ENCODE data around the gene MYH7. TPM values are rescaled to one million over a fixed set of nuclear protein-coding genes. Genes with fewer than 3 reads are reported as not detected.
"Not testable (repeated sequence)": the region's sequence is repeated elsewhere in the genome, so short reads cannot be mapped to it uniquely, and the experiment has no call there.

Gene MYH7
- total RNA-seq, 1 experiment from 2014 or later = not detected

GRCh38 chr14:23403139-23403438 is 32.4 kb downstream of the MYH7 start:
- no TSS peak for BruUV-seq (replicated peaks)
- H3K27me3 Mint-ChIP-seq (ENCODE audit: unreplicated experiment) = peaks cover 95% of the 10 kb centered on the region

GRCh38 chr14:23402296-23403138 is 32.9 kb downstream of the MYH7 start:
- Mint-ChIP-seq H3K27me3 (ENCODE audit: unreplicated experiment) (peaks cover 95% of the 10 kb centered on the region), H3K4me1 (ENCODE audit: low read depth, unreplicated experiment) (no peaks in the 10 kb centered on the region), H3K36me3 (ENCODE audit: insufficient read depth, unreplicated experiment) (no peaks in the 10 kb centered on the region), H3K9me3 (ENCODE audit: low read depth, unreplicated experiment) (no peaks in the 10 kb centered on the region), H3K4me3 (ENCODE audit: low read depth, unreplicated experiment) (no peak overlapping the region), H3K27ac (ENCODE audit: unreplicated experiment) (no peak overlapping the region)
- intact Hi-C loops (cut with micrococcal nuclease; ENCODE audit: unreplicated experiment) = no loop called here
- TF ChIP-seq CTCF (IDR thresholded peaks at IDR 0.05; ENCODE audit: unreplicated experiment) = no peak
- no TSS peak for BruUV-seq (replicated peaks)
- CTCF ChIA-PET = interaction anchor here (0.6 kb wide), 1 partner anchor 27 kb away, joined by 3 read pairs; no protein-coding TSS in a partner anchor
- DNase-seq = no peak

More at GRCh38 chr14:23403139-23403438, 32.4 kb downstream of the MYH7 start:
- no peaks in the 10 kb centered on the region for H3K36me3 Mint-ChIP-seq (ENCODE audit: insufficient read depth, unreplicated experiment)
- intact Hi-C loops (cut with micrococcal nuclease; ENCODE audit: unreplicated experiment) = no loop called here
- H3K4me1 Mint-ChIP-seq (ENCODE audit: low read depth, unreplicated experiment) = no peaks in the 10 kb centered on the region
- no peak overlapping the region for H3K4me3 Mint-ChIP-seq (ENCODE audit: low read depth, unreplicated experiment)
- CTCF ChIA-PET = no interaction called here
- no peak for DNase-seq
- no peaks in the 10 kb centered on the region for H3K9me3 Mint-ChIP-seq (ENCODE audit: low read depth, unreplicated experiment)
- TF ChIP-seq CTCF (IDR thresholded peaks at IDR 0.05; ENCODE audit: unreplicated experiment) = no peak
- H3K27ac Mint-ChIP-seq (ENCODE audit: unreplicated experiment) = no peak overlapping the region

- no peaks in the 10 kb centered on the region for H3K36me3 Mint-ChIP-seq (ENCODE audit: insufficient read depth, unreplicated experiment)
- BruUV-seq (replicated peaks) = no TSS peak
- no peaks in the 10 kb centered on the region for H3K9me3 Mint-ChIP-seq (ENCODE audit: low read depth, unreplicated experiment)
- intact Hi-C loops (cut with micrococcal nuclease; ENCODE audit: unreplicated experiment) = no loop called here
- H3K4me3 Mint-ChIP-seq (ENCODE audit: low read depth, unreplicated experiment) = no peak overlapping the region
- CTCF ChIA-PET = no interaction called here
- no peak for TF ChIP-seq CTCF (IDR thresholded peaks at IDR 0.05; ENCODE audit: unreplicated experiment)
- no peaks in the 10 kb centered on the region for H3K4me1 Mint-ChIP-seq (ENCODE audit: low read depth, unreplicated experiment)
- H3K27ac Mint-ChIP-seq (ENCODE audit: unreplicated experiment) = no peak overlapping the region
- DNase-seq = no peak
- peaks cover 95% of the 10 kb centered on the region for H3K27me3 Mint-ChIP-seq (ENCODE audit: unreplicated experiment)
These were observed 34.2 kb downstream of the MYH7 start for GRCh38 chr14:23401291-23401690.

GRCh38 chr14:23400496-23401149 is 34.8 kb downstream of the MYH7 start:
- CTCF ChIA-PET; intact Hi-C loops (cut with micrococcal nuclease; ENCODE audit: unreplicated experiment); BruUV-seq (replicated peaks); H3K4me3 Mint-ChIP-seq (ENCODE audit: low read depth, unreplicated experiment); H3K27ac Mint-ChIP-seq (ENCODE audit: unreplicated experiment); H3K4me1 Mint-ChIP-seq (ENCODE audit: low read depth, unreplicated experiment); H3K9me3 Mint-ChIP-seq (ENCODE audit: low read depth, unreplicated experiment); DNase-seq; H3K36me3 Mint-ChIP-seq (ENCODE audit: insufficient read depth, unreplicated experiment): not testable (repeated sequence)
- H3K27me3 Mint-ChIP-seq (ENCODE audit: unreplicated experiment) = peaks cover 95% of the 10 kb centered on the region

- intact Hi-C loops (cut with micrococcal nuclease; ENCODE audit: unreplicated experiment) = no loop called here
- Mint-ChIP-seq H3K4me3 (ENCODE audit: low read depth, unreplicated experiment) (no peak overlapping the region), H3K36me3 (ENCODE audit: insufficient read depth, unreplicated experiment) (no peaks in the 10 kb centered on the region), H3K27ac (ENCODE audit: unreplicated experiment) (no peak overlapping the region), H3K4me1 (ENCODE audit: low read depth, unreplicated experiment) (no peaks in the 10 kb centered on the region), H3K9me3 (ENCODE audit: low read depth, unreplicated experiment) (no peaks in the 10 kb centered on the region), H3K27me3 (ENCODE audit: unreplicated experiment) (peaks cover 91% of the 10 kb centered on the region)
- CTCF ChIA-PET = no interaction called here
- TF ChIP-seq CTCF (IDR thresholded peaks at IDR 0.05; ENCODE audit: unreplicated experiment) = no peak
- no TSS peak for BruUV-seq (replicated peaks)
- DNase-seq = no peak
These were observed 35.9 kb downstream of the MYH7 start for GRCh38 chr14:23399591-23399990.
